Prostate gland (tissue), 2 donors: Measurements from ENCODE around the gene CTNNBIP1. TPM values are rescaled to one million over a fixed set of nuclear protein-coding genes. Genes with fewer than 3 reads are reported as not detected.

Experiments used
- DNase-seq: peaks from one replicate; pipeline ENCODE4 v3.0.0-alpha.2; 2019; ENCODE audit warnings: low spot score
- H3K27ac ChIP-seq, 2 donors: fragments of 200-600 bp; sonication (generic); 2 replicates each; pipeline ENCODE4 v1.5.1; 2017 to 2019
- H3K27me3 ChIP-seq: fragments of 200-600 bp; sonication (generic); replicated peaks from 2 replicates; pipeline ENCODE4 v1.5.1; 2019; ENCODE audit not compliant: insufficient read depth
- H3K36me3 ChIP-seq, 2 donors: fragments of 200-600 bp; sonication (generic); 1 replicate in 1 of 2; 2 replicates in 1 of 2; pipeline versions ENCODE4 v1.5.1 to v1.8.1; 2017 to 2019
- H3K4me1 ChIP-seq: fragments of 200-600 bp; sonication (generic); replicated peaks from 2 replicates; pipeline ENCODE4 v1.5.1; 2019
- H3K4me3 ChIP-seq, 2 donors: fragments of 200-600 bp; sonication (generic); 2 replicates each; pipeline ENCODE4 v1.5.1; 2017 to 2019
- H3K9me3 ChIP-seq: fragments of 200-600 bp; sonication (generic); 2 replicates; pipeline ENCODE4 v1.5.1; 2017
- CTCF ChIP-seq, 4 experiments: fragments of 200-600 bp in 2 of 4; fragments of 450-650 bp in 2 of 4; sonication (generic) in 2 of 4; IDR thresholded peaks; 1 replicate in 3 of 4; 2 replicates in 1 of 4; pipeline ENCODE4 v1.5.1; 2016 to 2019; ENCODE audit warnings: antibody characterized with exemption in 4 of 4, mild to moderate bottlenecking in 2 of 4, moderate library complexity in 2 of 4
- POLR2A ChIP-seq: fragments of 450-650 bp; IDR thresholded peaks from one replicate; pipeline ENCODE4 v1.6.1; 2016; ENCODE audit warnings: antibody characterized with exemption, mild to moderate bottlenecking
- POLR2AphosphoS5 ChIP-seq: sonication (generic); formaldehyde crosslinking; IDR thresholded peaks from one replicate; pipeline ENCODE4 v1.6.1; 2017; ENCODE audit warnings: antibody characterized with exemption
- WGBS: methylation state at CpG from one replicate; pipeline ENCODE4 v1.1.5; 2018; 5-methylcytosine and 5-hydroxymethylcytosine counted together
- intact Hi-C: fragments of 100-400 bp; cut with DNase I; formaldehyde crosslinking; loops from one replicate; pipeline ENCODE4 v1.14.2; 2022
- total RNA-seq, 2 donors: library from RNA; depleted of rRNA; stranded (reverse); fragments of >200 nt; gene quantifications; one replicate each; pipeline ENCODE4 v1.1.0, GENCODE V29; 2016

Gene CTNNBIP1
- total RNA-seq, 2 donors from 2014 or later: 56.9 to 101 TPM

GRCh38 chr1:9859281-9860014, 50.6 kb downstream of the CTNNBIP1 start:
- WGBS: 48% methylated on average over 5 of the region's 5 CpGs
- no peaks in the 10 kb centered on the region for H3K9me3 ChIP-seq
- DNase-seq: no peak
- no peak overlapping the region for H3K27ac ChIP-seq
- H3K4me1 ChIP-seq: no peaks in the 10 kb centered on the region
- TF ChIP-seq POLR2AphosphoS5: no peak
- no peak for TF ChIP-seq CTCF (IDR thresholded peaks at IDR 0.05)
- no peak for TF ChIP-seq POLR2A
- intact Hi-C loops: no loop called here
- H3K36me3 ChIP-seq: no peaks in the 10 kb centered on the region
- H3K27me3 ChIP-seq: no peaks in the 10 kb centered on the region
- no peak overlapping the region for H3K4me3 ChIP-seq

GRCh38 chr1:9858293-9859035, 51.6 kb downstream of the CTNNBIP1 start:
- H3K27ac ChIP-seq: no peak overlapping the region

GRCh38 chr1:9855186-9855585, 54.9 kb downstream of the CTNNBIP1 start:
- H3K9me3 ChIP-seq: no peaks in the 10 kb centered on the region
- H3K27me3 ChIP-seq: no peaks in the 10 kb centered on the region
- no peak overlapping the region for H3K4me3 ChIP-seq
- intact Hi-C loops: no loop called here
- WGBS: 87% methylated on average over 1 of the region's 1 CpG
- no peaks in the 10 kb centered on the region for H3K4me1 ChIP-seq
- H3K27ac ChIP-seq: no peak overlapping the region
- no peaks in the 10 kb centered on the region for H3K36me3 ChIP-seq
- TF ChIP-seq POLR2AphosphoS5: no peak
- no peak for TF ChIP-seq CTCF (IDR thresholded peaks at IDR 0.05)
- TF ChIP-seq POLR2A: no peak
- no peak for DNase-seq

More at GRCh38 chr1:9858293-9859035, 51.6 kb downstream of the CTNNBIP1 start:
- H3K36me3 ChIP-seq: no peaks in the 10 kb centered on the region
- intact Hi-C loops: no loop called here
- H3K27me3 ChIP-seq: no peaks in the 10 kb centered on the region
- H3K9me3 ChIP-seq: no peaks in the 10 kb centered on the region
- TF ChIP-seq CTCF (IDR thresholded peaks at IDR 0.05): no peak
- H3K4me1 ChIP-seq: no peaks in the 10 kb centered on the region
- no peak for DNase-seq
- 98% methylated on average over 6 of the region's 6 CpGs for WGBS
- no peak overlapping the region for H3K4me3 ChIP-seq

- no peaks in the 10 kb centered on the region for H3K4me1 ChIP-seq
- WGBS: 87% methylated on average over 4 of the region's 4 CpGs
- TF ChIP-seq CTCF (IDR thresholded peaks at IDR 0.05): no peak
- no peak for TF ChIP-seq POLR2A
- TF ChIP-seq POLR2AphosphoS5: no peak
- no peak overlapping the region for H3K4me3 ChIP-seq
- DNase-seq: no peak
- intact Hi-C loops: no loop called here
- no peaks in the 10 kb centered on the region for H3K9me3 ChIP-seq
- H3K27ac ChIP-seq: no peak overlapping the region
- no peaks in the 10 kb centered on the region for H3K27me3 ChIP-seq
- H3K36me3 ChIP-seq: no peaks in the 10 kb centered on the region
Observed at GRCh38 chr1:9853249-9853595, 56.8 kb downstream of the CTNNBIP1 start.
